Hepatocyte (in vitro differentiated cells): ENCODE data around the gene LFNG.

Source experiments
- EZH2 ChIP-seq: fragments of 200-600 bp; sonication (generic); IDR thresholded peaks from 2 replicates; pipeline ENCODE4 v1.6.1; 2016; ENCODE audit warnings: antibody characterized with exemption, mild to moderate bottlenecking, borderline replicate concordance
- TF ChIP-seq, protein P1 (sequence below): fragments of 200-600 bp; sonication (generic); IDR thresholded peaks from 2 replicates; pipeline ENCODE4 v1.5.1; 2016; ENCODE audit warnings: antibody characterized with exemption, mild to moderate bottlenecking; ENCODE audit not compliant: poor library complexity

DNA sequence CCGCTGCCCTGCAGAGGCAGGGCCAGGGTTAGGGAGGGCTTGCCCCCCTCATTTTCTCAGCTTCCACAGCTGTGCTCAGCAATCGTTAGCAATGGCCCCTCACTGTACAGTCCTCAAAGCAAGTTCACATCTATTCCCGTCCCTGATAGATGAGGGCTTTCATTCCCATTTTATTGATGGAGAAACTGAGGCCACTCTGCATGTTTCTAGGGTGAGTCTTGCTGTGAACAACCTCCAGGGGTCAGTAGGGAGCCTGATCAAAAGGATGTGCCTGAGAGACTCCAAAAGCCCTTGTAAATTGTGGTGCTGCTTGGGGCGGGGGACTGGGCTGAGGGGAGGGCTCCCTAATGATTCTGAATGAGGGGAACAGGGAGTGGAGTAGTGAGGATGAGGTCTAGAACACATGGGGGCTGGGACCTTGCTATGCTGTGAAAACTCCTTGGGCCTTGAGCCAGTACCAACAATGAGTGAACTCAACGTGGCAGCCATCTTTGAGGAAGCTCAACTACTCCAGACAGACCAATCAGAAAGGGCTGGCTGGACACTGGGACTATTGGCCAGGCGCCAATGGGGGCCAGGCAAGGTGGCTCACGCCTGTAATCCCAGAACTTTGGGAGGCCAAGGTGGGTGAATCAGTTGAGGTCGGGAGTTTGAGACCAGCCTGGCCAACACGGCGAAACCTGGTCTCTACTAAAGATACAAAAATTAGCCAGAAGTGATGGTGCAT, 36.7 kb upstream of the LFNG start:
- no peak for TF ChIP-seq EZH2
- TF ChIP-seq, protein P1, sequence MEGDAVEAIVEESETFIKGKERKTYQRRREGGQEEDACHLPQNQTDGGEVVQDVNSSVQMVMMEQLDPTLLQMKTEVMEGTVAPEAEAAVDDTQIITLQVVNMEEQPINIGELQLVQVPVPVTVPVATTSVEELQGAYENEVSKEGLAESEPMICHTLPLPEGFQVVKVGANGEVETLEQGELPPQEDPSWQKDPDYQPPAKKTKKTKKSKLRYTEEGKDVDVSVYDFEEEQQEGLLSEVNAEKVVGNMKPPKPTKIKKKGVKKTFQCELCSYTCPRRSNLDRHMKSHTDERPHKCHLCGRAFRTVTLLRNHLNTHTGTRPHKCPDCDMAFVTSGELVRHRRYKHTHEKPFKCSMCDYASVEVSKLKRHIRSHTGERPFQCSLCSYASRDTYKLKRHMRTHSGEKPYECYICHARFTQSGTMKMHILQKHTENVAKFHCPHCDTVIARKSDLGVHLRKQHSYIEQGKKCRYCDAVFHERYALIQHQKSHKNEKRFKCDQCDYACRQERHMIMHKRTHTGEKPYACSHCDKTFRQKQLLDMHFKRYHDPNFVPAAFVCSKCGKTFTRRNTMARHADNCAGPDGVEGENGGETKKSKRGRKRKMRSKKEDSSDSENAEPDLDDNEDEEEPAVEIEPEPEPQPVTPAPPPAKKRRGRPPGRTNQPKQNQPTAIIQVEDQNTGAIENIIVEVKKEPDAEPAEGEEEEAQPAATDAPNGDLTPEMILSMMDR: no peak
